Fibroblast of villous mesenchyme (primary cell): ENCODE data around the gene ZNF148. TPM values are rescaled to one million over a fixed set of nuclear protein-coding genes. Genes with fewer than 3 reads are reported as not detected.
"Not testable (repeated sequence)": the region's sequence is repeated elsewhere in the genome, so short reads cannot be mapped to it uniquely, and the experiment has no call there.

Source experiments
- DNase-seq: peaks from one replicate; pipeline ENCODE4 v3.0.0-alpha.2; 2010; ENCODE audit warnings: low read depth
- H3K4me3 ChIP-seq: 2 replicates; pipeline ENCODE4 v1.5.1; 2011; ENCODE audit warnings: low read depth, mild to moderate bottlenecking, low read length
- CTCF ChIP-seq: IDR thresholded peaks from 2 replicates; pipeline ENCODE4 v1.5.1; 2012; ENCODE audit warnings: low read depth, mild to moderate bottlenecking, low read length; ENCODE audit not compliant: insufficient read depth
- total RNA-seq: library from RNA; depleted of rRNA; stranded (reverse); fragments of >200 nt; gene quantifications from 2 replicates; pipeline ENCODE4 v1.2.3, GENCODE V29; 2012

Gene ZNF148
- total RNA-seq: 28.3 and 42.7 TPM in 2 replicates

GRCh38 chr3:125374996-125375941, at the start of gene ZNF148:
Gene ZNF148, minus strand, starts transcription at chr3:125375325. Its CDS starts 61,685 bp downstream, at chr3:125313640.
- no peak for TF ChIP-seq CTCF
- DNase-seq: peak; percentile 91
- peak within 1 kb of the TSS; percentile 66 for H3K4me3 ChIP-seq

GRCh38 chr3:125418306-125418705, 43.2 kb upstream of the ZNF148 start:
- no peak for TF ChIP-seq CTCF
- no peak for DNase-seq
- H3K4me3 ChIP-seq: no peak overlapping the region

GRCh38 chr3:125416235-125416634, 41.1 kb upstream of the ZNF148 start:
- DNase-seq: no peak

GRCh38 chr3:125414669-125415068, 39.5 kb upstream of the ZNF148 start:
- no peak for TF ChIP-seq CTCF
- no peak for DNase-seq
- no peak overlapping the region for H3K4me3 ChIP-seq

More at GRCh38 chr3:125416235-125416634, 41.1 kb upstream of the ZNF148 start:
- TF ChIP-seq CTCF: no peak
- H3K4me3 ChIP-seq: no peak overlapping the region

GRCh38 chr3:125410922-125411321, 35.8 kb upstream of the ZNF148 start:
- no peak overlapping the region for H3K4me3 ChIP-seq
- DNase-seq: no peak
- no peak for TF ChIP-seq CTCF

GRCh38 chr3:125406070-125406469, 30.9 kb upstream of the ZNF148 start:
- no peak for TF ChIP-seq CTCF
- no peak overlapping the region for H3K4me3 ChIP-seq
- DNase-seq: no peak

GRCh38 chr3:125405515-125405914, 30.4 kb upstream of the ZNF148 start:
- not testable (repeated sequence) for H3K4me3 ChIP-seq, DNase-seq
